ENCODE results near the gene AQP12A. TPM values are rescaled to one million over a fixed set of nuclear protein-coding genes. Genes with fewer than 3 reads are reported as not detected.
A peak's percentile ranks its signal among the peaks of the same experiment; 100 is the strongest.
"Not testable (repeated sequence)": the region's sequence is repeated elsewhere in the genome, so short reads cannot be mapped to it uniquely, and the experiment has no call there.

The AQP12A gene
- not detected in 2 replicates for total RNA-seq

GRCh38 chr2:240691631-240692420 is at the start of gene AQP12A:
AQP12A (plus strand) TSS chr2:240691866; CDS start chr2:240691914, 48 bp downstream.
- H3K4me3 Mint-ChIP-seq (ENCODE audit: low read depth); H3K4me1 Mint-ChIP-seq (ENCODE audit: low read depth); H3K27me3 Mint-ChIP-seq (ENCODE audit: low read depth); H3K36me3 Mint-ChIP-seq (ENCODE audit: low read depth); H3K27ac Mint-ChIP-seq; intact Hi-C loops (cut with micrococcal nuclease); H3K9me3 Mint-ChIP-seq: not testable (repeated sequence)
- DNase-seq (ENCODE audit: low spot score), result peak; percentile 6

DNA sequence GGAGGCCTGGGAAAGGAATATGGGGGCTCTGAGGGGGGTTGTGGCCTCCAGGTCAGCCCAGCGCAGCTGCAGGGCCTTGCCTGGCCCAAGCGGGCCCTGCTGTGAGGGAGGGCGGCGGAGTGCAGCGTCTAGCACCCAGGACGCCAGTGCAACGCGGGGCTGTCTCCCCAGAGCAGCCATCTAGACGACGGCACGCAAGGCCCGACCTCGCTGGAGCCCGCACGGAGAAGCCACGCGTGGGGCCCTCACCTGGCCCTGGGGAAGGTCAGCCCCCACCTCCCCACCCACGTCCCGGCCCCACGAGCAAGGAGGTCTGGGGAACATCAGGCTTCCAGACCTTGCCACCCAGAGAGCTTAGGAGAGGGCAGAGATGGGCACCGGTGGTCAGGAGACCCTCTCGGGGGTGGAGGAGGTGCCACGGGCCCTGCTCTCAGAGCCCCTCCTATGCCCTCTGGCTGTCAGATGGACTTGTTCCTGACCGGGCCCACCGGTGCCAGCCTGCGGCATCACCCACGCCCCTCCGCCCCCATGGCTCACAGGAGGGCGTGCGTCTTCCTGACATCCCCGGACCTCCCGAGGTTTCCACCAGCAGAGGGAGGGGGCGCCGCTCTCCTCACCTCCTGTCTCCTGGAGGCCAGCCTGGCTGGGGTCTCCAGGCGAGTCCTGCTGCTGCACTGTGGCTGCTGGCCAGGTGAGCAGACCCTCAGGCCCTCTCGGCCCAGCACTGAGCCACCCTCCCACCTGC is 49.4 kb upstream of the AQP12A start:
- Mint-ChIP-seq H3K4me3 (ENCODE audit: low read depth) (no peak overlapping the region), H3K4me1 (ENCODE audit: low read depth) (peaks cover 3% of the 10 kb centered on the region), H3K27me3 (ENCODE audit: low read depth) (no peaks in the 10 kb centered on the region), H3K9me3 (no peaks in the 10 kb centered on the region), H3K36me3 (ENCODE audit: low read depth) (no peaks in the 10 kb centered on the region), H3K27ac (no peak overlapping the region)
- DNase-seq (ENCODE audit: low spot score), result no peak
- intact Hi-C loops (cut with micrococcal nuclease), result no loop called here

DNA sequence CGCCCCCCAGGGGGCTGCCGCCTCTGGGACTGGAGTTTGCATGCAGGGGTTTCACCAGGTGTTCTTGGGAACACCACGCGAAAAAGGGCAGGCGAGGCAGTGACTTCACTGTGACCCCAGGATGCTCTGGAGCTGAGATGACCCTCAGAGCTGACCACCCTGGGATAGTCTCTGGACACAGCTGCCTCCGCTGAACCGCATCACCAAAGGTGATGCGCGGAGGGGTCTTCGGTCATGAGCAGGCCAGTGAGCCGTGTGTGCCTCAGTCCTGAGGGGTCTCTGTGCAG is 48.9 kb upstream of the AQP12A start:
- no peak overlapping the region for H3K4me3 Mint-ChIP-seq (ENCODE audit: low read depth)

GRCh38 chr2:240643093-240643810 is 48.4 kb upstream of the AQP12A start:
- H3K9me3 Mint-ChIP-seq, result no peaks in the 10 kb centered on the region
- no peaks in the 10 kb centered on the region for H3K36me3 Mint-ChIP-seq (ENCODE audit: low read depth)
- no peak overlapping the region for H3K4me3 Mint-ChIP-seq (ENCODE audit: low read depth)
- peaks cover 3% of the 10 kb centered on the region for H3K4me1 Mint-ChIP-seq (ENCODE audit: low read depth)
- no peaks in the 10 kb centered on the region for H3K27me3 Mint-ChIP-seq (ENCODE audit: low read depth)
- DNase-seq (ENCODE audit: low spot score), result no peak
- H3K27ac Mint-ChIP-seq, result no peak overlapping the region
- intact Hi-C loops (cut with micrococcal nuclease), result no loop called here

More for the DNA sequence above, 48.9 kb upstream of the AQP12A start:
- H3K4me1 Mint-ChIP-seq (ENCODE audit: low read depth), result peaks cover 3% of the 10 kb centered on the region
- H3K36me3 Mint-ChIP-seq (ENCODE audit: low read depth), result no peaks in the 10 kb centered on the region
- no peak overlapping the region for H3K27ac Mint-ChIP-seq
- H3K27me3 Mint-ChIP-seq (ENCODE audit: low read depth), result no peaks in the 10 kb centered on the region
- H3K9me3 Mint-ChIP-seq, result no peaks in the 10 kb centered on the region
- DNase-seq (ENCODE audit: low spot score), result no peak
- intact Hi-C loops (cut with micrococcal nuclease), result no loop called here

- Mint-ChIP-seq H3K4me1 (ENCODE audit: low read depth) (peaks cover 5% of the 10 kb centered on the region), H3K9me3 (no peaks in the 10 kb centered on the region), H3K4me3 (ENCODE audit: low read depth) (no peak overlapping the region), H3K27me3 (ENCODE audit: low read depth) (peaks cover 5% of the 10 kb centered on the region), H3K36me3 (ENCODE audit: low read depth) (no peaks in the 10 kb centered on the region), H3K27ac (no peak overlapping the region)
- DNase-seq (ENCODE audit: low spot score), result no peak
- intact Hi-C loops (cut with micrococcal nuclease), result no loop called here
Observed at GRCh38 chr2:240643811-240644150, 47.9 kb upstream of the AQP12A start.

- no peak overlapping the region for H3K27ac Mint-ChIP-seq
- DNase-seq (ENCODE audit: low spot score), result no peak
- no peaks in the 10 kb centered on the region for H3K36me3 Mint-ChIP-seq (ENCODE audit: low read depth)
- no peaks in the 10 kb centered on the region for H3K9me3 Mint-ChIP-seq
- intact Hi-C loops (cut with micrococcal nuclease), result no loop called here
- peaks cover 5% of the 10 kb centered on the region for H3K4me1 Mint-ChIP-seq (ENCODE audit: low read depth)
- H3K27me3 Mint-ChIP-seq (ENCODE audit: low read depth), result peaks cover 9% of the 10 kb centered on the region
- H3K4me3 Mint-ChIP-seq (ENCODE audit: low read depth), result no peak overlapping the region
Observed at GRCh38 chr2:240644171-240644651, 47.5 kb upstream of the AQP12A start.

GRCh38 chr2:240644859-240645301 is 46.8 kb upstream of the AQP12A start:
- H3K9me3 Mint-ChIP-seq, result no peaks in the 10 kb centered on the region
- peaks cover 5% of the 10 kb centered on the region for H3K4me1 Mint-ChIP-seq (ENCODE audit: low read depth)
- H3K36me3 Mint-ChIP-seq (ENCODE audit: low read depth), result no peaks in the 10 kb centered on the region
- H3K27ac Mint-ChIP-seq, result no peak overlapping the region
- no peak overlapping the region for H3K4me3 Mint-ChIP-seq (ENCODE audit: low read depth)
- DNase-seq (ENCODE audit: low spot score), result no peak
- intact Hi-C loops (cut with micrococcal nuclease), result no loop called here
- H3K27me3 Mint-ChIP-seq (ENCODE audit: low read depth), result peaks cover 13% of the 10 kb centered on the region

GRCh38 chr2:240645346-240645745 is 46.3 kb upstream of the AQP12A start:
- no peak overlapping the region for H3K27ac Mint-ChIP-seq
- peaks cover 13% of the 10 kb centered on the region for H3K27me3 Mint-ChIP-seq (ENCODE audit: low read depth)
- no peaks in the 10 kb centered on the region for H3K36me3 Mint-ChIP-seq (ENCODE audit: low read depth)
- no peak for DNase-seq (ENCODE audit: low spot score)
- H3K4me3 Mint-ChIP-seq (ENCODE audit: low read depth), result no peak overlapping the region
- H3K4me1 Mint-ChIP-seq (ENCODE audit: low read depth), result peaks cover 5% of the 10 kb centered on the region
- intact Hi-C loops (cut with micrococcal nuclease), result no loop called here
- no peaks in the 10 kb centered on the region for H3K9me3 Mint-ChIP-seq

DNA sequence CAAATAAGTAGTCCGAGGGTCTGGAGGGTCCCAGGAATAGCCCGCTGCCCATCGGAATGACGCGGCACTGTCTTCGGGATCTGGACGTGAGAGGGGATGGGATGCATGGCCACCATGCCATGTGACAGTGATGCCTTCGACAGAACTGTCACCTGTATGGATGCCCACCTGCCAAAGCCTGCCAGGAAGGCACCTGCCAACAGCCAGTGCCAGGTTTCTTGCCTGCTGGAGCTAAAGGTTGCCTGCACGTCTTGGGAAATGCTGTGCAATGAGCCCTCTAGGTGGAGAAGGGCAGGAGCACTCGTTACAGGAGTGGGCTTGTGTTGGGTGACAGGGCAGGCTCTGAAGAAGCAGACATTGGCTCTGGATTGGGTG is 45.9 kb upstream of the AQP12A start:
- Mint-ChIP-seq H3K27ac (no peak overlapping the region), H3K9me3 (no peaks in the 10 kb centered on the region), H3K27me3 (ENCODE audit: low read depth) (peaks cover 14% of the 10 kb centered on the region), H3K36me3 (ENCODE audit: low read depth) (no peaks in the 10 kb centered on the region), H3K4me1 (ENCODE audit: low read depth) (peaks cover 5% of the 10 kb centered on the region), H3K4me3 (ENCODE audit: low read depth) (no peak overlapping the region)
- intact Hi-C loops (cut with micrococcal nuclease), result no loop called here
- no peak for DNase-seq (ENCODE audit: low spot score)

DNA sequence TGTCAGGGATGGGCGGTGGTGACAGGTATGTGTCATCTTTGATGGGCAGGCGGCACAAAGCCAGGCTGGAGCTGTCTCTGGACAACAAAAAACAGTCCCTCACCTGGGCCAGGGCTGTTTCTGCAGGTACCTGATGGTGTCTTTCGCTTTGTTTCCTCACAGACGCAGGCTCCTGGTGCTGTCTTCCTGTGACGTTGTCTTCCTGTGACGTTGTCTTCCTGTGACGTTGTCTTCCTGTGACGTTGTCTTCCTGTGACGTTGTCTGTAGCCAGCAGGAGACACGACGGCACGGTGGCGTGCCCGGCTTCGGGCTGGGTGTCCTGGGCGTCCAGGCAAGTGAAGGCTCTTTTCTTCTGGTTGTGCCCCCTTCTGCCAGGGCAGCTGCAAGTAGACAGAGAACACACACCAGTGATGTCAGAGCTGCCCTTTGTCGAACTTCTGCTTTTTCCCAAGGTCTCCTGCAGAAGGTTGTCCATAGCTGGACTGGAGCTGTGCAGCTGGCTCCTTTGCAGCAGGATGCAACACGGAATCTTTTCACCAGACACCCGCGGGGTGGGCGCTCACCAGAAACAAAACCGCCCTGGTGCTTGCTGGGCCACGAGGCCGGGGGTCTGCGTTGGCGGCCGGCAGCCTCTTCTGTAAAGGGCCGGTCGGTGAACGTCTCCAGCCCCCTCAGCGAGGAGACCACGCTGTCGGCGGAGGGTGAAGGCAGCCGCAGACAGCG is 45.3 kb upstream of the AQP12A start:
- DNase-seq (ENCODE audit: low spot score), result peak; percentile 8
- H3K27ac Mint-ChIP-seq, result no peak overlapping the region
- H3K4me1 Mint-ChIP-seq (ENCODE audit: low read depth), result peaks cover 5% of the 10 kb centered on the region
- no peaks in the 10 kb centered on the region for H3K9me3 Mint-ChIP-seq
- intact Hi-C loops (cut with micrococcal nuclease), result no loop called here
- no peak overlapping the region for H3K4me3 Mint-ChIP-seq (ENCODE audit: low read depth)
- peaks cover 19% of the 10 kb centered on the region for H3K27me3 Mint-ChIP-seq (ENCODE audit: low read depth)
- no peaks in the 10 kb centered on the region for H3K36me3 Mint-ChIP-seq (ENCODE audit: low read depth)

DNA sequence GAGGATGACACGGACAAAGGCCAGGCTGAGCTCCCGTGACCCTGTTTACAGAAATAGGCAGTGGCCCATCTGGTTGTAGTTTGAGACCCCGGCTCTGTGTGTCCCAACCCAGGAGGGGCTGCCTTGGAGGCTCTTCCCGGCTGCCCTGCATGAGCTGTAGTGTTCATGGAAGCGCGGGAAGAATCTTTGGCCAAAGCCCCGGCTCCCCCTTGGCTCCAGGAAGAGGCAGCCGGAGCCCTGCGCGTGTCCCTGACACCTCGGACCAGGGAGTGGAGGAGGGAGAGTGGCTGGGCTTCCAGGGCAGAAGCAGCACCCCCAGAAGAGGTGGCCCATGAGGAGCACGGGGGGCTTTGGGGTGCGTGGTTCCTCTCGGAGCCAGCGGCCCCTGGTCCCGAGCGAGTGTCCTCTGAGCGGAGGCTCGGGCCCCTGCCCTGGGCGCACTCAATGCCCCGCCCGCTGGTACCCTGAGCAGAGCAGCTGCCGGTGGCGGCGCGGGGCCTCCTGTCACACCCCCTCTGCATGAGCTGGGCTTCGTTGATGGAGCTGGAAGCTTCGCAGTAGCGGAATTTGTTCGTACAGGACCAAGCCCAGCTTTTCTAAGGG is 44.7 kb upstream of the AQP12A start:
- H3K9me3 Mint-ChIP-seq, result no peaks in the 10 kb centered on the region
- intact Hi-C loops (cut with micrococcal nuclease), result no loop called here
- H3K4me3 Mint-ChIP-seq (ENCODE audit: low read depth), result no peak overlapping the region
- DNase-seq (ENCODE audit: low spot score), result no peak
- H3K36me3 Mint-ChIP-seq (ENCODE audit: low read depth), result no peaks in the 10 kb centered on the region
- H3K27me3 Mint-ChIP-seq (ENCODE audit: low read depth), result peaks cover 24% of the 10 kb centered on the region
- H3K4me1 Mint-ChIP-seq (ENCODE audit: low read depth), result peaks cover 5% of the 10 kb centered on the region
- no peak overlapping the region for H3K27ac Mint-ChIP-seq

GRCh38 chr2:240647503-240648154 is 44.0 kb upstream of the AQP12A start:
- Mint-ChIP-seq H3K27ac (no peak overlapping the region), H3K4me1 (ENCODE audit: low read depth) (peaks cover 5% of the 10 kb centered on the region), H3K36me3 (ENCODE audit: low read depth) (no peaks in the 10 kb centered on the region), H3K9me3 (no peaks in the 10 kb centered on the region), H3K4me3 (ENCODE audit: low read depth) (no peak overlapping the region), H3K27me3 (ENCODE audit: low read depth) (peaks cover 25% of the 10 kb centered on the region)
- intact Hi-C loops (cut with micrococcal nuclease), result no loop called here
- DNase-seq (ENCODE audit: low spot score), result no peak

All from activated T-helper 2 cell treated with anti-CD3 and anti-CD28 coated beads, Interferon-gamma antibody, Interleukin-2, Interleukin-4, amounts not matched to agents 10 μg/mL and 5 μg/mL and 100 μg/mL, durations not matched to agents 14 hours and 24 hours and 36 hours (primary cell).